Suppressor macrophage treated with lipopolysaccharide for 4 hours (primary cell): Measurements from ENCODE around the gene P3H2.

ENCODE experiments used
- DNase-seq: peaks from one replicate; pipeline ENCODE4 v3.0.0-alpha.2; 2020

Gene P3H2

DNA sequence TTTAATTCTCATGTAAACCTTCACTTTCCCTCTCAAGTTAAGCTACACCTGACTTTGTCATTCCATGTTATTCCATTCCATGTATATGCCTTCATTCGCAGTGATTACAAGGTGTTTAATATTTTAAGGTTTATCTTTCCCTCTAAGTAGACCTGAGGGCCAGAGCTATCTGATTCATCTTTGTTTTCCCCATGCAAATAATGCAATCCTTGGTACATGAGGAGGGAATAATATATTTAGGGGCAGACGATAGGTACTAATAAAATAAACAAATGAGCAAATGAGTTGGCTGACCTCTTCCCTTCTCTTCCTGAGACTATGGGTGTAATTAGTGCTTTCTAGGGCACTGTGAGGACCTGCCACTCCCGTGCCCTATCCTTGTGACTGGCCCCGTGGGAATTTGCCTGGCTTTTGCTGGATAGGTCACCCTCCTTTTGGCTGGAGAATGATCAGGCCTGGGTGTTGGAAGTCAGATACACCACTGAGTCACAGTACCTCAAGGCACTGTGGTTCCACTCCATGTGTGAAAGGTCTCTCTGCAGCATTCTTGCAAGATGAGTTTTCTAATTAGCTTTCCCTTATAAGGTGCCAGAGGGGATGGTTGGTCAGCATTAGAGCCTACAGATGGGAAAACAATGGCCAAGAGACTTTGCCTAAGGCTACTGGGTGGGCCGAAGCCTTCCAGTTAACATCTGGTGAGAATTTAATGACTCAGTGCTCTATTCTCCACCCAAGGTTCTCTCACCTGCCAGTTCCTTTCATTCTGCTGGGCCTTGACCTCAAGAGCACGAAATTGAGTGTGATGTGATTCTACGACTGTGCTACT is 183.2 kb downstream of the P3H2 start:
- DNase-seq, result no peak

DNA sequence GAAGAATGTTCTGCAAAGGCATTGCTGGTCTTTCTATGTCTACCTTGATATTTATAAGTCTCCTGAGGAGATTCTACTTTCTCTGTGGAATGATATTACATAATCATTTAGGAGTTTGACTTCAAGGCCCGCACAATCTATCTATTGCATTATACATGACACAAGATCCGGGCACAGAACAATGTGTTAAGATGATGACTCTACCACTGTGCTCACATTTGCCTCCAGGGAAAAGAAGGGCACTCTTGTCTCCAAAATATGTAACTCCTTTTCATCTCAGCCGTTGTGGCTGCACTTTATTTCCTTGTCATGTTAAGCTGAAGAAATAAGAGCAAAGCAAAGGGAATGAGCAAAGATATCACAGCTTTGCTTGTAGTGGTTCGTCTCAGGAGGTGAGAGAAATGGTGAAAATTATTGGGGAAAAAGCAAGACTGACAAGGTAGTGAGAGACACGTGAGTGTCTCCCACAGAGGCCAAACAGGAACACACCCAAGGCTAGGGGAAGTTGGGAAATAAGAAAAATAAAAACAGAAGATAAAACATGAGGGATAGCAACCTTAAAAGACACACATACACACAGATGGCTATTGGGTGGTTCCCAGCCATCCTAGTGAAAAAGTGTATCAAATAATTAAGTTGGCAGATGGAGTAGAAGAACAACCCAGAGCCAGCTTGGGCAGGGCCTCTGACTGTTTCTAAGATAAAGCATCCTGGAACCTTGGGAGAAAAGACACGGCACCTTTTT is 184.3 kb downstream of the P3H2 start:
- no peak for DNase-seq

DNA sequence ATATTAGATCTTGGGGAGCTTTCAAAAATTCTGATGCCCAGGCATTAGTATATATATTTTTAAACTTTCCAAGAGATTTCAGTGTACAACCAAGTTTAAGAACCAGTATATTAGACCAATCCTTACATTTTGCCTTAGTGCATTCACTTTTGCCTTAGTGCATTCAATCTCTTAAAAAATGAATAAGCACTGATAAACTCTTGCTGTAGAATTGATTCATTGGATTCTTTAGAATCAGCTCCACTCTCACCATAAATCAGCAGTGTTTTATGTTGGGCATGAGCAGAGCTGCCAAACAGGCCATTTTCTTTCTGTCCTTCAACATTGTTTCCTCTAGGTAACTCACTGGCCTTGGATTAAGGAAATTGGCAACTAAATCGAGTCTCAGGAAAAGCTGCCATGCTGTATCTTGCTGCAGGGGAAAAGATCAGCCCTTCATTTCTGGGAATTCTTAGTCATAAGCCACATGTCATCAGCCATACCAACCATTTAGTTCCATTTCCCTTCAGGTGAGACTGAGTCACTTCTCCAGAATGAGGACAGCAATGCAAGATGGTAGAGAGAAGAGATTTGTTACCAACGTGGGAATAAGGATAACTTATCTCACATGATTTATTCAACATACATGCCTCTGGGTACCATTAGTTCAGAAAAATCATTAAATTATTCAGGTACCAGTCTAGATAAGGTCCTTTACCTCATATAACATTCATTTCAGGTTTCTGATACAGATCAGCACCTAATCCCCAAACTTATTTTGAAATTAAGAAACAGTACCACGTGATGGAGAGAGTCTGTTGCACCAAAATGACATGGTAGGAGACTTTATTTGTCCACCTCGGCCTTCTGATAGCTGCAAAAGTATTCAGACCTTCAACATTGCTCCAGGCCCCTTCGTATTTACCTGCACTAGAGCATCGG is 192.5 kb downstream of the P3H2 start:
- no peak for DNase-seq

DNA sequence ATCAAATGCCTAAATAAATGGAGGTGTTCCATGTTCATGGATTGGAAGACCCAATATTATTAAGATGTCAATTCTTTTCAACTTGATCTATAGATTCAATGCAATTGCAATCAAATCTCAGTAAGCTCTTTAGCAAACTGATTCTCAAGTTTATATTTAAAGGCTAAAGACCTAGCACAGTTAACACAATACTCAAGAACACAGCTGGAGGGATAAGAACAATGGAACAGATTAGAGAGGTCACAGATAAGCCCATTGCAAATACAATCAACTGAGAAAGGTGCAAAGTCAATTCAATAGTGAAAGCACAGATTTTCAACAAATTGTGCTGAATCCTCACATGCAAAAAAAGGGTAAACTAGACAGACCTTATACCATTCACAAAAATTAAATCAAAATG is 198.9 kb downstream of the P3H2 start:
- no peak for DNase-seq

DNA sequence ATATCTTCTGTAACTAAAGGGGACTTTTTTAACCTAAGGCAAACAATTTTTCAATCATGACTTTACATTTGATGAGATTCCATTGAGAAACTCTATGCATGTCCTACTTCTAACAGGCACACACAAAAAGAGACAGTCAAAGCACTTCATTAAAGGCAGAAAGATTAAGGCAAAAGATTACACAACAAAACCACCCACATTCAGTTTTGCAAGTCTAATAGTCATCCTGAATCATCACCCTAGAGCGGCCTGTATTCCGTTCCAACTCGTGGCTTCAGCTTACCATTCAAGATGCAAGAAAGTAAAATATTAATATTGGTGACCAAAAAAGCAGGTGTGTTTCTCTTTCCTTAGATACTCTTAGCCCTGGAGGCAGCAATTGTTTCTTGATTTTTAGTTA is 205.9 kb downstream of the P3H2 start:
- peak; percentile 56 for DNase-seq

DNA sequence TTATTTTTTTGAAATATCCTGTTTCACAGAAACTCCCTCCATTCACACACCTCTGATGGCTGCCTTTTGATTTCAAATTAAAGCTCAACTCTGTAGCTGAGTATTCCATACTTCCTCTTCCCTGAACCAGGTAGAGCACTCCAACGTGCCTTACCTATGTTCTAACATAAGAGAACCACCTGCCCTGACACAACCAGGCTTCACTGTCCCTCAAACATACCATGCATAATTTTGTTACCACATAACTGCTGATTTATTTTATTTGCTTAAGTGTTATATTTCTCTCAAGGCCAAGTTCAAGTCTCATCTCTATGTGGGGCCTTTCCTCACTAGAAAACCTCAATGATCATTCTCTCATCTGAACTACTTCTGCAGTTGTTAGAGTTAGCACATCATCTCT is 209.7 kb downstream of the P3H2 start:
- no peak for DNase-seq

DNA sequence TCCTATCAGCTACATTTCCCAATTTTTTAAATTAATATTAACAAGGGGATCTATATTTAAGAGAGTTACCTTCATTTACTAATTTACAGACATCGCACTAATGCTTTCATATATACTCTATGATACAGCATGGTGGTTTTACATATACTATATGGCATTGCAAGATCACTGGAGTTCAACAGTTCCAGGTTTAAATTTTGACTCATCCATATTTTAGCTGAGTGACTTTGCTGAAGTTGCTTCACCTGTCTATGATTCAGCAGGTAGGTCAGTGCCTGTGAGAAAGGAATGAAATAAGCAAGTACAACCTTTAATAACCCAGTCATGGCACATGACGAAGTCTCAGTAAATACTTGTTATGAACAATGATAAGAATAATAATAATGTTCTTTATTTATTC is 211.1 kb downstream of the P3H2 start:
- DNase-seq, result no peak

DNA sequence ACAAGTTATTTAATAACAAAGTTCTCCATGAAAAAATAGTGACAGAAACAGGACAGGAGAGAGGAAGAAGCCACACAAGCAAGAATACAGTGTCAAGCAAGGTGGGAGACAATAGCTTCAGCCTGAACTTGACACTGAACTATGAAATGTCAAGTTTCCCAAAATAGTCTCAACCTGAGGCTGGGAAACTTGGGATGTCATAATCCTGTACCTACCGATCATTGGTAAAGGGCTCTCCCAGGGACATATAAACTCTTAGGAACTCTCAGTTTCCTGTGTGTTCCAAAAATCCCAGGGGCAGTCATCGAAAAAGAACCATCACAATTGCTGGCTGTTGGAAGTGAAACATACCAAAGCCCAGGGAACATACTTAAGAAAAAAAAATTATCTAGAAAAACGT is 211.6 kb downstream of the P3H2 start:
- DNase-seq, result no peak

DNA sequence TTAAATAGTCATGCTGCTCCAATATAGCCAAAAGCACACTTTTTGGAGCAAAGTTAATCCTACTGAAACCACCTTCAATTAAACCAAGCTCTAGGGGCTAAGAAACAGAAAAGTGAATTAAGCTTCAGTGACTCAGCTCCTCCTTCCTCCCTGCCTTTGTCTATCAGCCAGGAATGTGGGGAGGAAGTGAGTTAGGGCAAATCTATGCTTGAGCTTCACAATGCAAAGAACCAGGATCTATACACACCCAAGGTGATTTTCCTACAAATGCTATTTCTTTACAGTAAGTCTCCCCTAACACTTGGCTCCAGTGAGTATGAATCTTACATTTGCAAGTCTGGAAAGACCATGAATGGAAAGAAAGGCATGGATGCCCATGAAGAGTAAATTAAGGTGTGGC is 212.1 kb downstream of the P3H2 start:
- DNase-seq, result no peak

DNA sequence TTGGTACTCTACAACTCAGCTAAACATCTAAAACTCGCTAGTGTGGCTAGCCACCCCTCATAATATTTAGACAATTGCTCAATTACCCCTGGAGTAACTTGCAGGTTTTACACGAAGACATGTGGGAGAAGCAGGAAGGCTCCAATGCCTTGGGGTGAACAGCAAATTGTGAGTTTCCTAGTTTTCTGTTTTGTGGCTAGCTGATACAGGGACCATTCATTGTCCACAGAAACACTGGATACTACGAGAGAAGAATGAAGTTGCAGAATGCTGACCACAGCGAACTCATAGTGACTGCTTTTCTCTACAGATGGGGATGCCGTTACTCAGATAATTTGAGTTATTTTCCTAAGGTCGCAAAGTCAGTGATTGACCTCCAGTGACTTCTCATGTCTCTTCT is 212.9 kb downstream of the P3H2 start:
- no peak for DNase-seq
